GM23338 (cell line): ENCODE measurements around the gene ABCF1. TPM values are rescaled to one million over a fixed set of nuclear protein-coding genes. Genes with fewer than 3 reads are reported as not detected.

Source experiments
- ATAC-seq: fragments of 200-7000 bp; cut with Tn5 transposase; 3 replicates; pipeline ENCODE4 v1.9.1; 2020
- DNase-seq: peaks from one replicate; pipeline ENCODE4 v3.0.0-alpha.2; 2015; ENCODE audit warnings: low spot score
- H2AFZ ChIP-seq: fragments of 200-600 bp; sonication (generic); 2 replicates; pipeline ENCODE4 v1.8.0; 2016; ENCODE audit warnings: antibody characterized with exemption, mild to moderate bottlenecking, moderate library complexity
- H3F3A ChIP-seq: fragments of 200-600 bp; sonication (generic); replicated peaks from 2 replicates; pipeline ENCODE4 v1.8.0; 2017; ENCODE audit warnings: antibody characterized with exemption, mixed run types, low read depth
- H3K27ac ChIP-seq: fragments of 200-600 bp; sonication (generic); 2 replicates; pipeline ENCODE4 v1.6.1; 2016; ENCODE audit warnings: low read depth
- H3K27me3 ChIP-seq: fragments of 200-600 bp; sonication (generic); 2 replicates; pipeline ENCODE4 v1.8.0; 2016; ENCODE audit warnings: mild to moderate bottlenecking, mixed run types, moderate library complexity; ENCODE audit not compliant: insufficient read depth
- H3K36me3 ChIP-seq: fragments of 200-600 bp; sonication (generic); 2 replicates; pipeline ENCODE4 v1.8.0; 2016; ENCODE audit warnings: mild to moderate bottlenecking; ENCODE audit not compliant: insufficient read depth
- H3K4me1 ChIP-seq: fragments of 200-600 bp; sonication (generic); 2 replicates; pipeline ENCODE4 v1.8.0; 2016; ENCODE audit warnings: mild to moderate bottlenecking, moderate library complexity; ENCODE audit not compliant: insufficient read depth
- H3K4me2 ChIP-seq: fragments of 200-600 bp; sonication (generic); 2 replicates; pipeline ENCODE4 v1.7.1; 2017; ENCODE audit warnings: mixed run types
- H3K4me3 ChIP-seq: fragments of 200-600 bp; sonication (generic); 2 replicates; pipeline ENCODE4 v1.6.1; 2016; ENCODE audit warnings: mixed run types
- H3K79me2 ChIP-seq: fragments of 200-600 bp; sonication (generic); replicated peaks from 2 replicates; pipeline ENCODE4 v1.8.0; 2017; ENCODE audit warnings: mild to moderate bottlenecking; ENCODE audit not compliant: insufficient read depth
- H3K9me2 ChIP-seq: fragments of 200-600 bp; sonication (generic); 2 replicates; pipeline ENCODE4 v1.8.0; 2017; ENCODE audit not compliant: insufficient read depth
- H4K20me1 ChIP-seq: fragments of 200-600 bp; sonication (generic); replicated peaks from 2 replicates; pipeline ENCODE4 v1.8.0; 2017; ENCODE audit warnings: mild to moderate bottlenecking; ENCODE audit not compliant: insufficient read depth
- H3K27ac Mint-ChIP-seq: 2 replicates; pipeline ENCODE4 v1.8.0; 2020; ENCODE audit warnings: inconsistent platforms, mild to moderate bottlenecking, moderate library complexity, mixed read lengths
- H3K27me3 Mint-ChIP-seq: 3 replicates; pipeline ENCODE4 v1.8.0; 2022; ENCODE audit warnings: low read depth, mild to moderate bottlenecking, moderate library complexity, mixed read lengths, inconsistent platforms; ENCODE audit not compliant: insufficient read depth, poor library complexity
- H3K36me3 Mint-ChIP-seq: 3 replicates; pipeline ENCODE4 v1.8.0; 2021; ENCODE audit warnings: low read depth, mild to moderate bottlenecking, inconsistent platforms, moderate library complexity, mixed read lengths
- H3K4me1 Mint-ChIP-seq: 3 replicates; pipeline ENCODE4 v1.8.0; 2020; ENCODE audit warnings: mild to moderate bottlenecking, inconsistent platforms, mixed read lengths
- H3K4me3 Mint-ChIP-seq: 3 replicates; pipeline ENCODE4 v1.8.0; 2021; ENCODE audit warnings: moderate library complexity, mild to moderate bottlenecking, inconsistent platforms, mixed read lengths
- H3K9me3 Mint-ChIP-seq: 3 replicates; pipeline ENCODE4 v1.8.0; 2020; ENCODE audit warnings: moderate library complexity, mild to moderate bottlenecking, inconsistent platforms, mixed read lengths
- CREB1 ChIP-seq: fragments of 250-450 bp; sonication (Bioruptor Pico); IDR thresholded peaks from 2 replicates; pipeline ENCODE4 v1.5.0; 2020; ENCODE audit warnings: low read depth, mild to moderate bottlenecking, moderate library complexity
- EZH2 ChIP-seq: fragments of 200-600 bp; sonication (generic); IDR thresholded peaks from one replicate; pipeline ENCODE4 v1.8.0; 2017; ENCODE audit warnings: antibody characterized with exemption, mild to moderate bottlenecking, low read depth; ENCODE audit not compliant: unreplicated experiment
- JUNB ChIP-seq: IDR thresholded peaks from one replicate; pipeline ENCODE4 v1.6.1; 2016; ENCODE audit warnings: antibody characterized with exemption; ENCODE audit not compliant: unreplicated experiment
- NANOG ChIP-seq: IDR thresholded peaks from 2 replicates; pipeline ENCODE4 v1.6.1; 2016; ENCODE audit warnings: antibody characterized with exemption, borderline replicate concordance
- POLR2AphosphoS5 ChIP-seq: IDR thresholded peaks from 2 replicates; pipeline ENCODE4 v1.6.1; 2016; ENCODE audit warnings: antibody characterized with exemption, low read depth
- ZNF114 ChIP-seq: fragments of 250-450 bp; sonication (Bioruptor Pico); IDR thresholded peaks from 2 replicates; pipeline ENCODE4 v1.5.0; 2020; ENCODE audit warnings: mild to moderate bottlenecking, moderate library complexity
- polyA plus RNA-seq: library from polyadenylated mRNA; unstranded; fragments of >200 nt; fragmentation: Nextera tagmentation; extraction: Ambion mirVana; gene quantifications from 2 replicates; pipeline ENCODE4 v1.2.1, GENCODE V29; 2016
- total RNA-seq: library from RNA; depleted of rRNA; stranded (reverse); fragments of >200 nt; shearing (Covaris generic); gene quantifications from 2 replicates; pipeline ENCODE4 v1.2.3, GENCODE V29; 2014
- TF ChIP-seq, protein P1 (sequence below): IDR thresholded peaks from 2 replicates; pipeline ENCODE4 v1.6.1; 2016; ENCODE audit warnings: antibody characterized with exemption
- TF ChIP-seq, protein P2 (sequence below): IDR thresholded peaks from one replicate; pipeline ENCODE4 v1.6.1; 2018; ENCODE audit warnings: antibody characterized with exemption; ENCODE audit not compliant: unreplicated experiment
- TF ChIP-seq, protein P3 (sequence below), 2 experiments: fragments of 200-600 bp in 1 of 2; sonication (generic) in 1 of 2; conservative IDR thresholded peaks; 2 replicates each; pipeline versions ENCODE4 v1.5.1 to v1.6.1; 2016 to 2017; ENCODE audit warnings: antibody characterized with exemption in 2 of 2, low read depth in 2 of 2, mild to moderate bottlenecking in 2 of 2, moderate library complexity in 1 of 2

Gene ABCF1
- total and polyA plus RNA-seq, 2 experiments from 2014 or later = 92.6 to 244 TPM

DNA sequence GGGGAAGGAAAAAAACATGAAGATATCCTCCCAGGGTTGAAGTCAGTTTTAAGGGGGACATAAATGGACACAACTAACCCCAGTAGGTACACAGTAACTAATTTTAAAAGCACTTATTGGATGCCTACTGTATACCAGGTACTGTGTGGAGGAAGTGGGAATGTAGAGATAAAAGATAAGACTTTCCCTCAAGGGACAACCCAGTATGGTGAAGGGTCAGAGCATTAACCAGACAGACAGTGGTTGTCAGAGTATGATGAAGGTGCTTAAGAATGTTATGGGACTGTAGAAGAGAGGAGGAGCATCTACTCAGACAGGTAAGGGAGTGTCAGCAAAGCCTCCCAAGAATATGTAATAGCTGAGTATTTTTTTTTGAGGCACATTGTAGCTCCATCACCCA lies 906 bp downstream of the ABCF1 start:
- Histone ChIP-seq H3K4me2 (peak overlapping the region; percentile 99), H2AFZ (no peak overlapping the region), H4K20me1 (peaks cover 29% of the 10 kb centered on the region), H3K79me2 (peaks cover 56% of the 10 kb centered on the region), H3K4me3 (peak overlapping the region; percentile 95), H3K36me3 (peaks cover 10% of the 10 kb centered on the region; the same call in 1 of the 2 replicates), H3K27me3 (peaks cover 6% of the 10 kb centered on the region; the same call in 1 of the 2 replicates), H3F3A (peaks cover 8% of the 10 kb centered on the region; the same call in 1 of the 2 replicates), H3K9me2 (no peaks in the 10 kb centered on the region), H3K4me1 (peaks cover 18% of the 10 kb centered on the region), H3K27ac (peak overlapping the region; percentile 73; the same call in 1 of the 2 replicates)
- peaks cover 13% of the 10 kb centered on the region for H3K27me3 Mint-ChIP-seq
- H3K4me1 Mint-ChIP-seq = peaks cover 31% of the 10 kb centered on the region
- H3K9me3 Mint-ChIP-seq = no peaks in the 10 kb centered on the region; the same call in 2 of the 3 replicates
- DNase-seq = no peak
- H3K4me3 Mint-ChIP-seq = peak overlapping the region; percentile 96
- ATAC-seq = no peak
- TF ChIP-seq ZNF114 (CRISPR knock-in tag) (no peak), POLR2AphosphoS5 (no peak)
- H3K36me3 Mint-ChIP-seq = peaks cover 23% of the 10 kb centered on the region
- peak overlapping the region; percentile 97; the same call in 1 of the 2 replicates for H3K27ac Mint-ChIP-seq

DNA sequence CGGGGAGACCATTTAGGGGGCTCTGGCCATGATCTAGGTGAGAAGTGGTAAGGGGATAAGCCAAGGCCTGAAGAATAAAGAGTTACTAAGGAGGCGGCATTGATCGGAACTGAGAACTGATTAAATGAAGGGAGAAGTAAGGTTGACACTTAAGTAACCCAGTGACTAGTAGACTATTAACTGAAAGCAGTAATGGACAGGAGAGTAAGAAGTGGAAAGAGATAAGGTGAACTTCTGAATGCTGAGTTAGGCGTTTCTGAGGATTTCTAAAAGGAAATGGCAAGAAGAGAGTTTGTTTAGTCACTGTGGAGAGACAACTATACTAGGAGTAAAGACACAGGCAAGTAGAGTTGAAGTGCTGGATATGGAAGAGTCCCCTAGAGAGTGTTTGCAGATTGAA lies 1.9 kb downstream of the ABCF1 start:
- Histone ChIP-seq H2AFZ (no peak overlapping the region), H4K20me1 (peaks cover 33% of the 10 kb centered on the region), H3K27ac (no peak overlapping the region), H3K4me2 (peak overlapping the region; percentile 99), H3K9me2 (no peaks in the 10 kb centered on the region), H3F3A (peaks cover 8% of the 10 kb centered on the region; the same call in 1 of the 2 replicates), H3K27me3 (peaks cover 6% of the 10 kb centered on the region; the same call in 1 of the 2 replicates), H3K4me3 (peak overlapping the region; percentile 95), H3K79me2 (peaks cover 57% of the 10 kb centered on the region), H3K36me3 (peaks cover 20% of the 10 kb centered on the region), H3K4me1 (peaks cover 18% of the 10 kb centered on the region)
- Mint-ChIP-seq H3K4me3 (peak overlapping the region; percentile 96; the same call in 2 of the 3 replicates), H3K27ac (no peak overlapping the region), H3K9me3 (no peaks in the 10 kb centered on the region; the same call in 2 of the 3 replicates), H3K36me3 (peaks cover 33% of the 10 kb centered on the region), H3K27me3 (peaks cover 13% of the 10 kb centered on the region), H3K4me1 (peaks cover 31% of the 10 kb centered on the region)
- no peak for ATAC-seq
- no peak for DNase-seq
- TF ChIP-seq NANOG = no peak
- TF ChIP-seq, protein P1, sequence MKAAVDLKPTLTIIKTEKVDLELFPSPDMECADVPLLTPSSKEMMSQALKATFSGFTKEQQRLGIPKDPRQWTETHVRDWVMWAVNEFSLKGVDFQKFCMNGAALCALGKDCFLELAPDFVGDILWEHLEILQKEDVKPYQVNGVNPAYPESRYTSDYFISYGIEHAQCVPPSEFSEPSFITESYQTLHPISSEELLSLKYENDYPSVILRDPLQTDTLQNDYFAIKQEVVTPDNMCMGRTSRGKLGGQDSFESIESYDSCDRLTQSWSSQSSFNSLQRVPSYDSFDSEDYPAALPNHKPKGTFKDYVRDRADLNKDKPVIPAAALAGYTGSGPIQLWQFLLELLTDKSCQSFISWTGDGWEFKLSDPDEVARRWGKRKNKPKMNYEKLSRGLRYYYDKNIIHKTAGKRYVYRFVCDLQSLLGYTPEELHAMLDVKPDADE = no peak
- no peak for TF ChIP-seq CREB1 (CRISPR knock-in tag)
- TF ChIP-seq EZH2 = no peak
- no peak for TF ChIP-seq ZNF114 (CRISPR knock-in tag)
- TF ChIP-seq, protein P2, sequence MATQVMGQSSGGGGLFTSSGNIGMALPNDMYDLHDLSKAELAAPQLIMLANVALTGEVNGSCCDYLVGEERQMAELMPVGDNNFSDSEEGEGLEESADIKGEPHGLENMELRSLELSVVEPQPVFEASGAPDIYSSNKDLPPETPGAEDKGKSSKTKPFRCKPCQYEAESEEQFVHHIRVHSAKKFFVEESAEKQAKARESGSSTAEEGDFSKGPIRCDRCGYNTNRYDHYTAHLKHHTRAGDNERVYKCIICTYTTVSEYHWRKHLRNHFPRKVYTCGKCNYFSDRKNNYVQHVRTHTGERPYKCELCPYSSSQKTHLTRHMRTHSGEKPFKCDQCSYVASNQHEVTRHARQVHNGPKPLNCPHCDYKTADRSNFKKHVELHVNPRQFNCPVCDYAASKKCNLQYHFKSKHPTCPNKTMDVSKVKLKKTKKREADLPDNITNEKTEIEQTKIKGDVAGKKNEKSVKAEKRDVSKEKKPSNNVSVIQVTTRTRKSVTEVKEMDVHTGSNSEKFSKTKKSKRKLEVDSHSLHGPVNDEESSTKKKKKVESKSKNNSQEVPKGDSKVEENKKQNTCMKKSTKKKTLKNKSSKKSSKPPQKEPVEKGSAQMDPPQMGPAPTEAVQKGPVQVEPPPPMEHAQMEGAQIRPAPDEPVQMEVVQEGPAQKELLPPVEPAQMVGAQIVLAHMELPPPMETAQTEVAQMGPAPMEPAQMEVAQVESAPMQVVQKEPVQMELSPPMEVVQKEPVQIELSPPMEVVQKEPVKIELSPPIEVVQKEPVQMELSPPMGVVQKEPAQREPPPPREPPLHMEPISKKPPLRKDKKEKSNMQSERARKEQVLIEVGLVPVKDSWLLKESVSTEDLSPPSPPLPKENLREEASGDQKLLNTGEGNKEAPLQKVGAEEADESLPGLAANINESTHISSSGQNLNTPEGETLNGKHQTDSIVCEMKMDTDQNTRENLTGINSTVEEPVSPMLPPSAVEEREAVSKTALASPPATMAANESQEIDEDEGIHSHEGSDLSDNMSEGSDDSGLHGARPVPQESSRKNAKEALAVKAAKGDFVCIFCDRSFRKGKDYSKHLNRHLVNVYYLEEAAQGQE = no peak
- no peak for TF ChIP-seq JUNB
- TF ChIP-seq, protein P3, sequence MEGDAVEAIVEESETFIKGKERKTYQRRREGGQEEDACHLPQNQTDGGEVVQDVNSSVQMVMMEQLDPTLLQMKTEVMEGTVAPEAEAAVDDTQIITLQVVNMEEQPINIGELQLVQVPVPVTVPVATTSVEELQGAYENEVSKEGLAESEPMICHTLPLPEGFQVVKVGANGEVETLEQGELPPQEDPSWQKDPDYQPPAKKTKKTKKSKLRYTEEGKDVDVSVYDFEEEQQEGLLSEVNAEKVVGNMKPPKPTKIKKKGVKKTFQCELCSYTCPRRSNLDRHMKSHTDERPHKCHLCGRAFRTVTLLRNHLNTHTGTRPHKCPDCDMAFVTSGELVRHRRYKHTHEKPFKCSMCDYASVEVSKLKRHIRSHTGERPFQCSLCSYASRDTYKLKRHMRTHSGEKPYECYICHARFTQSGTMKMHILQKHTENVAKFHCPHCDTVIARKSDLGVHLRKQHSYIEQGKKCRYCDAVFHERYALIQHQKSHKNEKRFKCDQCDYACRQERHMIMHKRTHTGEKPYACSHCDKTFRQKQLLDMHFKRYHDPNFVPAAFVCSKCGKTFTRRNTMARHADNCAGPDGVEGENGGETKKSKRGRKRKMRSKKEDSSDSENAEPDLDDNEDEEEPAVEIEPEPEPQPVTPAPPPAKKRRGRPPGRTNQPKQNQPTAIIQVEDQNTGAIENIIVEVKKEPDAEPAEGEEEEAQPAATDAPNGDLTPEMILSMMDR (conservative IDR thresholded peaks at IDR 0.05; ENCODE audit: low read depth in 2 of 2) = no peak
